GM21526 (cell line): Measurements from ENCODE around the gene C16orf74.

Source experiments
- ATAC-seq: cut with Tn5 transposase; IDR thresholded peaks from one replicate; pipeline ENCODE4 v1.9.1; 2021; ENCODE audit warnings: moderate library complexity; ENCODE audit not compliant: unreplicated experiment, low FRiP score

C16orf74 gene

DNA sequence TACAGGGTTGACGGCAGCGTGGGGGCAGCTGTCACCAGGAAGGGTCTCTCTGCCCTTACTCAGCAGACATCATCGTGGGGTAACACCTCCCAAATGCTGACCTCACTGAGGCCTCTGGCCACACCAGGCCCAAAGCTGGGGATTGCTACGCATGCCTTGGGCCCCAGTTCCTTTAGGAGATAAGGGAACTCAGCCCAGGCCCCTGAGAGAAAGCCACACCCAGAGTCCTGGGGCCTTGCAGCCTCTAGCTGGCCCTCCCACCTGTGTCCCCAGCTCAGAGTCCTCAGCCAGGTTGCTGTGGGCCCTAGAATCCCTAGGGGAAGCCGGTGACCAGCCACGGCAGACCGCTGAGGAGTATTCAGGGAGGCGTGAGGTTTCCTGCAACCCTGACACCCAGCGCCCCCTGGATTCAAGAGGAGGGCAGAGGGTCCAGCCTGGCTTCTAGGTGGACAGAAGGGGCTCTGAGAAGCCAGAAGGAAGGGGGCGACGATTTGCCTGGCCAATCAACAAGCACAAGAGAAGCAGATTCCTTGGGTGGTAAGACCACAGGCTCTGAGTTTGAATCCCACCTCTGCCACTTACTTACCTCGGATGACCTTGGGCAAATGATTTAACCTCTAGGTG is 51.8 kb downstream of the C16orf74 start:
- no peak for ATAC-seq

DNA sequence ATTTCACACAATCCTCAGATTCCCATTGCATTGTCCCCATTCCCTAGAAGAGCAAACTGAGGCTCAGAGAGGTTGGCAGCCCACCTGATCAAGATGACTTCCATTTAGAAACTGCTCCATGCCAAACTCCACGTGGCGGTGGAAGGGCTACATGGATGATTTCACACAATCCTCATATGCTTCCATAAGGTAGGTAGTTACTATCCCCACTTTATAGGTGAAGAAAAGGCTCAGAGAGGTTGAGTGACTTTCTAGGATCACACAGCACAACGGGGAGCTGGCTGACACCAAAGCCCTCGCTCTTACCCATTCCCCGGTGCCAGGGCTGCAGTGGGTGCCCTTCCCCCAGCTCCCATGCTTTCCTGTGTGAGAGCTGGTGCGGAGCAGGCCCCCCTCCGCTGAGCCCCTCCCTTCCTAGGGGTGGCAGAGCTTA is 52.4 kb downstream of the C16orf74 start:
- ATAC-seq: no peak

DNA sequence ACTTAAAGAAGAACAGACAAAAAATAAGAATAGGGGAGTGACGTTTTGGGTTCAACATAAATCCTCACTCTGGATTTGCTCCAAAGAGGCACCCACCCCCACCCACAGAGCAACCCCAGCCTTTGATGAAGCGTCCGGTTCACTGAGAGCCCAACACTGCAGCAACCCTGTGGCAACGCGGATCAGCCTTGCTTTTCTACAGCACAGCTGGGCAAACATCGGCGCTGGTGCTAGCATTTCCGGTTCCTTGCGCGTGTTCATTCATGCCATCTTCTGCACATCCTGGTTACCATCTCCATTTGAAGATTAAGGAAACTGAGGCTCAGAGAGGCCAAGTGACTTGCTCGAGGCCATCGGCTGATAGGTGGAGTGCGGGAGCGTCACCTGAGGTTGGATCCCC is 53.5 kb downstream of the C16orf74 start:
- no peak for ATAC-seq

DNA sequence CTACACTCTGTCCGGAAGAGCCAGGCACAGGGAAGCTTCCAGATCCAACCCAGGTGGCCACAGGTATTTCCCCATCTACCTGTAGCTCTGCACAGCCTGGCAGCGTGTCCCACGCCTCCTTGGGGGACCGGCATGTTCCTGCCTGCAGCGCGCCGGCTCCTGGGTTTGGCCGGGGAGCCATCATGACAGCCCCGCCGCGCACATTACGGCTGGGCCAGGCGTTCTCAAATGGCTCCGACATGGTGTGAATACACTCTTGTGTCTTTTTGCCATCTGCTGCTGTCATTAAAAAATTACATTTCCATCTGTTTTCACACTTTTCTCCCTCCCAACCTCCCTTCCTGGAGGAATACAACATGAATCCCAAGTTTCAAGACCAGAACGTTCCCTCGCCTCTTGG is 54.1 kb downstream of the C16orf74 start:
- ATAC-seq: no peak

DNA sequence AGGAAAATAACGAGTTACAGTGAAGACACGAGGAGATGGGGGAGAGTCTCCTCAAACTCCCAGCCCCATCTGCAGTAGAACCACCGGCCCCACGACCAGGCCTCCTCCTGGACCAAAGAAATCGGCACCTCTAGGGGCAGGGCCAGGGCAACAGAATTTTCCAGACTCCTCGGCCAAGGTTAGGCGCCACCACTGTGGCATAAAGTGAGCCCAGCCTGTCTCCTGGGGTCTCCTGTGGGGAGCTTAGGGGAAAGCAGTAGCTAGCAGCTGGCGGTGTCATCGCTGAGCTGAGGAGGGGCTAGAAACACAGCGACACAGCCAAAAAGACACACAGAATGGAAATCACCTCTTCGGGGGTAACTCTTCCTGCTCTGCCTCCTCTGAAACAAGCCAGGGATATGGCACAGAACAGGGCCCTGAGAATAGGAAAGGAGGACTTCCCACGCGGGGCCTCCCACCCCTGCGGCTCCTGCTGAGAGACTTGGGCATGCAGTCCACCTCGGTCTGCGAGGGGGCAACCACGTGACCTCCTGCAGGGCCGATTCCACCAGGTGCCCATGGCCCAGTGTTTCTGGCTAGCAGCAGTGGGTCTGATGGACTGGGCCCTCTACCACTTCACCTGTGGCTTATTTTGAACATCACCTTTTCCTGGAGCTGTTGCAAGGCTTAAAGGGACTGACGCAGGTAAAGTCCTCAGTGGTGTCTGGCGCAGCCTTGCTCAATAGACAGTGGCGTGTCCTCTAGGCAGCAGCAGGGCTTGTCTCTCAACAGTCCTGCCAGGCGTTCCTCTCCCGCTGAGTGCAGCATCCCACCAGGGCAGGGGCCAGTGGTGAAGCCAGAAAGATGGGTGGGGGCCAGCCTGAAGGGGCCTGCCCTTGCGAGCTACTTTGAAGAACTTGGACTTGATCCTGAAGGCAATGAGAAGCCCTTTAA is 55.4 kb downstream of the C16orf74 start:
- no peak for ATAC-seq

DNA sequence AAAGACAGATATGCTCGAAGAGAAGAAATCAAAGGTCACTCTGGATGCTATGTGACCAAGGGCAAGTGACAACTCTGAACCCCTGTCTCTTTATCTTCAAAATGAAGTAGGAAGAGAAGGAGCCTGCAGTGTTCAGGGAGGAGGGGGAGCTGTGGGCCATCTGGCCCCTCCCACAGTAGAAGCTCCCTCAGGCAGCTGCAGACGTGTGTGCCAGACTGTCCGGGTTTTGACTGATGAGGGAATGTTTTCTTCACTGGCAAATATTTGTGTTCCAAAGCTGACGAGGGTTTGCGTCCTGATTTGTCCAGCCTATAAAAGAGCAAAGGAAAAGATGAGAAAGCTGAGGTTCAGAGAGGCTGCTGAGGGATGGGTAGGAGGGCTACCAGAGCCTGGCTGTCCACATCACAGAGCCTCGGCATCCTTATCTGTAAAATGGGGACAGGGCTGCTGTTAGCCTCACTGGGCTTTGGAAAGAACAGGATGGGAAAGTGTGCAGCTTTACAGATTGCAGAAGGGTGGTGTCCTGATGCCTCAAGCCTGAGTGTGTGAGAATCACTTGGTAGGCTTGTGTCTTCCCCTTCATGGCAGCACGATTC is 60.3 kb downstream of the C16orf74 start:
- no peak for ATAC-seq

DNA sequence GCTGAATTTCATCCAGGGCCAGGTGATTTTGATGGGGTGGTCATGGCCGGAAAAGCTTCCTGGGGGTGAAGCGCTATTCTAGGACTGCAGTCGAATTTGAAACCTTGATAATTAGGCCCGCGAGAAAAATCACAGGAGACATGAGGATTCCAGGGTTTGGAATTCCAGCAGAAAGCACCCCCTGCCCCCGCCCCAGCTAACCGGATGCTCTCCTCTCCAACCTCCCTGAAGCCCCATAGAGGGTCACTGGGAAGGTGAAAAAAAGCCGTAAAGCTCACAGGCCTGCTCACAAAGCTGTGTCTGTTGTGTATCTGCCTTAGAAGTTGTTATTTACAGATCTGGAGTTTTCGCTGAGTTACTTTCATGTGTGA is 61.0 kb downstream of the C16orf74 start:
- ATAC-seq: no peak

DNA sequence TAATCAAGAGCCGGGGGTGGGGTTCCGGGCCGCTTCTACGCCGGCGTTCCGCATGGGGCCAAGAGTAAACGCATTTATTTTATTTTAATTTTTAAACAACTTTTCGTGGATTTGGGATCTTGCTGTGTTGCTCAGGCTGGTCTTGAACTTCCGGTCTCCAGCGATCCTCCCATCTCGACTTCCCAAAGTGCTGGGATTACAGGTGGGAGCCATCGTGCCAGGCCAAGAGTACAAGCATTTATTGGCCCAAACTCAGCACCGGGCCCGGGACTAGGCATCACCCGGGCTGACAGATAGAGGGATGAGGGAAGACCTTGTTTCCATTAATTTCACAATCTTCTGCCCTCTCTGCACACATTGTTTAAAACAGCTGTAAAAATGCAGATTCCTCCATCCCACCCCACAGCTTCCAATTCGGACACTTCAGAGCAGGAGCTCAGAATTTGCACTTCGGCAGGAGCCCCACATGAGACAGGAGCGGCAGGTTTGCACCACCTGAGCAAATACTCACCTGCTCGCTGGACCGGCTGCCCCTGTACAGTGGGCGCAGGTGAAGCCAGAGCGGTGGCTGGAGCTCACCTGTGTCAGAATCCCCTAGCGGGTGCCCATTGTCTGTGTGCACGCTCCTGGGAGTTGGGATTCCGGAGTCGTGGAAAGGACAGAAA is 61.5 kb downstream of the C16orf74 start:
- ATAC-seq: no peak

DNA sequence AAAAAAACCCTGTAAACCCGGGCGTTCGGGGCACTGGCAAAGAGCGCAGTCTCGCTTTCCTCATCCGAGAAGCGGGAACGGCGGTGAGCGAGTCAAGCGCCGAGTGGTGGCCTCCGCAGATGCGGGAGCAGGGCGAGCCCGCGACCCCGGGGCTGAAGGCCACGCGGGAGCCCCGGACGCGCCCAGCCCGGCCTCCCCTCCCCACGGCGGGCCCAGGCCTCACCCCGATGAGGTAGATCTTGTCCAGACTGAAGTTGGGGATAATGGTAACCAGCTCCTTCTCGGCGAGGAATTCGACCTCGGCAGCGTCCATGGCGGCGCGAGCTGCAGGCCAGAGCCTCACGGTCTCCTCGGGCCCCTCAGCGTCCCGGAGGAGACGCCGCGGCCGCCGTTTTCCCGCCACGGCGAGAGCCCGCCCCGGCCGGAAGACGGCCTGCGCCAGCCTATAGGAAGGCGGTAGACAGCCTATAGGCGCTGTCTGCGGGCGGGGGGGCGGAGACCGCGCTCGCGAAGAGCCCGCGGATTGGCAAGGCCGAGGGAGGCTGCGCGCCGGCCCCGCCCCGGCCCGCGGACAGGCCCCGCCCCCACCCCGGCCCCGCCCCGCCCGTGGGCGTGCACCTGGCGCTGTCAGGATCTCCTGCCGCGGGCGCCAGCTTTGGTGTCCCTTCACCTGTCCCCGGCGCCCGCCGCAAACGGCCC is 62.2 kb downstream of the C16orf74 start, which contains the start of gene GINS2:
TSS of gene GINS2 (minus strand) at position 369 of the 699 bp plus-strand sequence. CDS start at position 313, 56 bp downstream.
- peak; percentile 88 for ATAC-seq

DNA sequence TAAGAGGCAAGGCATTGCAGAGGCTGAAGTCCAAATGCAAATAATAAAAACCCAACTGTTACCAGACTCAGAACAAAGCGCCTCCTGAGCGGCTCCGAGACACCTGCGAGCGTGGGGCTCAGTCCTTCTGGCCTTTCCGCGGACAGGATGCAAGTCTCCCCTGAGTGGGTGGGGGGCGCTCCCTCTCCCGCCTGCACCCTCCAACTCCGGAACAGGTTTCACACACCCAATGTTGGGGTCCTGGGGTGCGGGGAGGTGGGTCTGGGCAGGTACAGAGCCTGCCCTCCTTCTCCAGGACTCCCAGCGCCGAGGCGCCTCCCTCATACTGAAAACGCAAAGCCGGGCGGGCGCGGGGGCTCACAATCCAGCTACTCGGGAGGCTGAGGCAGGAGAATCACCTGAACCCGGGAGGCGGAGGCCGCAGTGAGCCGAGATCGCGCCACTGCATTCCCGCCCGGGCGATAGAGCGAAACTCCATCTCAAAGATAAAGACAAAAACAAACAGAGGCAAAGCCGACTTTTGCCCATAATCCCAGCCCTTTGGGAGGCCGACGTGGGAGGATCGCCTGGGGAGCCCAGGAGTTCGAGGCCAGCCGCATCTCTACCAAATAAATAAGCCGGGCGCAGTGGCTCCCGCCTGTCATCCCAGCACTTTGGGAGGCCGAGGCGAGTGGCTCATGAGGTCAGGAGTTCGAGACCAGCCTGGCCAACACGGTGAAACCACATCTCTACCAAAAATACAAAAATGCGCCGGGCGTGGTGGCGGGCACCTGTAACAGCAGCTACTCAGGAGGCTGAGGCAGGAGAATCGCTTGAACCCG is 63.0 kb downstream of the C16orf74 start:
- no peak for ATAC-seq

DNA sequence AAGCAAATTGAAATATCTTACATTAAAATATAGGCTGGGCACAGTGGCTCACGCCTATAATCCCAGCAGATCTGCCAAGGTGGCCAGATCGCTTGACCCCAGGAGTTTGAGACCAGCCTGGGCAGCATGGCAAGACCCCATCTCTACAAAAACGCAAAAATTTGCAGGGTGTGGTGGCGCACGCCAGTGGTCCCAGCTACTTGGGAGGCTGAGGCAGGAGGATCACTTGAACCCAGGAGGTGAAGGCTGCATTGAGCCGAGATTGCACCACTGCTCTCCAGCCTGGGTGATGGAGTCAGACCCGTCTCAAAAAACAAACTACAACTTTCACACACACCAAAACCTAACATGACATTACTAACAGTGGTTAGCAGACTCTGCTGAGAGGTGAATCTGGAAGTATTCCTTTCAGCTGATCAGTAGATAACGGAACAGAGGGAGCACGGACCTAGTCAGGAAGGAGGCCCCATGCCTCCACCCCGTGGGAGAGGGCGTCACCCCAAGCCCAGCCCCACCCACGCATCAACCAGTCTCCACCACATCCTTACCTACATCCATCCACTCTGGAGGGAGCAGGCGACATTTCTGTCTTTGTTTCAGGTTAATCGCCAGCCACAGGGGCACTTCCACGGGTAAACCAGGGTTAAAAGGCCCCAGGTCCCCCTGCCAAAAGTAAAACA is 63.8 kb downstream of the C16orf74 start:
- ATAC-seq: no peak

DNA sequence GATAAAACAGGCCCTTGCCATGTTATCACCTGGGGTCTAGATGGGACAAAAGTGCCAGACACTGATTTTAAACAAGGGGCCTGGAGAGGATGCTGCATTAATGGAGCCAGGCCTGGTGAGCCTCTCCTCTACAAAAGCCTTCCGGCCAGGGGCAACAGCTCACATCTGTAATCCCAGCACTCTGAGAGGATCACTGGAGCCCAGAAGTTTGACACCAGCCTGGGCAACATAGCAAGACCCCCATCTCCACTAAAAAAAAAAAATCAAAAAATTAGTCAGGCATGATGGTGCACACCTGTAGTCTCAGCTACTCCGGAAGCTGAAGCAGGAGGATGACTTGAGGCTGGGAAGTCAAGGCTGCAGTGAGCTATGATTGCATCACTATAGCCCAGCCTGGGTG is 65.6 kb downstream of the C16orf74 start:
- ATAC-seq: no peak

DNA sequence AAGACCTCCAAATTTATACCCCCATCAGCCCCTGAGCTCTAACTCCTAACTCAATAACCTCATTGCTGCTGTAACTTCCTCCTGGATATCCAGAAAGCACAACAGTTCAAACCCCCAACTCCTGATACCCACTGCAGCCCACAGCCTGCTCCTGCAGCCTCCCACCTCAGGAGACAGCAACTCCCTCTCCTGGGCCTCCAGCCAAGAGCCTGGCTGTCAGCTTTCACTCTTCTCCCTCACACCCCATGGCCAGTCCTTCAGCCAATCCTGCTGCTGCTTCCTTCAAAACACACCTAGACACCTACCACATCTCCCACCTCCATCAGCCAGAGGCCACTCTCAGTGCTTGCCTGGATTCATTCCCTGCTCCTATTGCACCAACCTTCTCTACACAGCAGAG is 67.5 kb downstream of the C16orf74 start:
- no peak for ATAC-seq

DNA sequence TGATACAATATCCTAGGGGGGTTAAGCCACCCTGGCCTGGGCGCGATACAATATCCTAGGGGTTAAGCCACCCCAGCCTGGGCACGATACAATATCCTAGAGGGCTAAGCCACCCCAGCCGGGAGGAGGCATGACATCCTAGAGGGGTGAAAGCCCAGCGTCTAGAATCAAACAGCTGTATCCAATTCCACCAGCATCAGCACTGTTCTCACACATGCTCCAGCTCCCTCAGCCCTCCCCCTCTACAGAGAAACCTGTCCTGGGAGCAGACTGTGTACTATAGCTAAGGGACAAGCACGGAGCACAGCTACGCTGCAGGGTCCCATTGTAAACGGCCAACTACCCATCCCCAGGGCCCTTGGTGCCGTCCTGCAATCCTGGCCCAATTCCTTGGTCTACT is 68.4 kb downstream of the C16orf74 start:
- ATAC-seq: no peak

DNA sequence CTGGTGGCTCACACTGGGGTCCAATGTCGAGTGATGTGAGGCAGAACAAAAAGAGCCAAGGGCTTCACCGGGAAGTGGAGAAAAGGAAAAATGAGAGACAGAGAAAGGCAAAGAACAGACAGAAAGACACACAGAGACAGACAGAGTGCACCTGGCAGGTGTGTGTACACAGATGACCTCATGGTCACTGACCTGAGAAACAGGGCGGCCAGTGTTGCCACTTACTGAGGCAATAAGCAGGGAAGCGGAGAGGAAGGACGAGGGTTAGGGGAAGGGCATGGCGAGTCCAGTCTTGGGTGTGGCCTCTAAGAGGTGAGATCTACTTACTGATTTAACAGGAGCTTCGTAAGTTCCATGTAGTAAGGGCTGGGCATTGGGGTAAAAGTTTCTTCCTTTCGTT is 69.6 kb downstream of the C16orf74 start:
- ATAC-seq: no peak

DNA sequence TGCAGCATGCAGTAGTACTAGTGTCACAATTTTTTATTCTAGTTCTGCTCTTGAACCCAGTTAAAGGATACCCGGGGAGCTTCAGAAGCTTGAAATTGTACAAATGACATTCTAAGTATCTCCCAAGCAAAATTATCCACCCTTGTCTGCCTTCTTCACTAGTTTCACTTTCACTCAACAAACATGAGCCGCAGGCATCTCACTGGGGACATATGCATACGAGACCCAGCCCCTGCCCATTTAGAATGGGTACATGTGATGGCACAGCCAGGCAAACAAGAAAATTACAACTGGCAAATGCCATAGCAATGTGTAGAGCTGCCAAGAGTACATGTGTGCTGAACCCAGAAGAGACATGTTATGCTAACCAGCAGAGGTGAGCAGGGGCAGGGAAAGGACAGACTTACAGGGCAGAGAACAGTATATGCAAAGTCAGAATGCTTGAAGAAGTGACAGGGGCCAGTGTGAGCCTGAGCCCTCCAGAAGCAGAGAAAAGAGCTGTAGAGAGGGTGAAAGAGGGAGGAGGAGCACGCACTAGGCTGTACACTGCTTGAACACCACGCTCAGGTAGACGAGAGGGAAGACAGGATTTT is 70.4 kb downstream of the C16orf74 start:
- ATAC-seq: no peak

DNA sequence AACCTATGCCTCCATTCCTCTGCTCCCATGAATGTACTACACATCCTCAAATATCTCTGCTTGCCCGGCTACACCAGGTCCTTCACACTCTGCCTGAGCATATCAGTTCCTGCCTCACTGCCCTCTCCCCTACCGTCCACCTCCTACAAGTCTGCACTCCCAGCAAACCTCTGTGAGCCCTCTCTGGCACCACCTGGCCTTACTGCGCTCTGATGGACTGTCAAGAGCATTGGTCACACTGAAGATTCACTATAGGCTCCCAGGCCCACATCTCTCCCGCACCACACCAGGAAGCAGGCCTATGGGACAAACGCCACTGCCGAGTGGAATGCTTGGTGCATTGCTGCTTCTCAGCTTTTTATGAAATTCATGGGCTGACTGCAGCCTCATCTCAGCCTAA is 71.0 kb downstream of the C16orf74 start:
- no peak for ATAC-seq

DNA sequence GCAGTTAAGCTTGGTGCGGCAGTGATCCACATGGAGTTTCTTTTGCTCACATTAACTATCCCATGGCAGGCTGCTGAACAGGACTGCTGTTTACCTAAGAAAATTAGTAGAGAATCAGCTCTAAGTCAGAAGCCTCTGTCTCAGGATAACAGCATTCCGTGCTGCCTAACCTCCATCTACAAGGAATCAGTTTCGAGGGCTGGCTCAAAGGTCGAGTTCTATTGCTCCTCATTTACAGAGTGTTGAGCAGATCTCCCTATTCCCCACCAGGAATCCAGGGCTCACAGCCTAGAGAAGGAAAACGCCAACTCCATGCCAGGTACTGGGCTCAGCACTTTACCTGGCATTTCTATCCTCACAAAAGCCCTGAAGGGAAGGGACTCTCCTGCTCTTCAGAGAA is 72.1 kb downstream of the C16orf74 start:
- ATAC-seq: no peak

DNA sequence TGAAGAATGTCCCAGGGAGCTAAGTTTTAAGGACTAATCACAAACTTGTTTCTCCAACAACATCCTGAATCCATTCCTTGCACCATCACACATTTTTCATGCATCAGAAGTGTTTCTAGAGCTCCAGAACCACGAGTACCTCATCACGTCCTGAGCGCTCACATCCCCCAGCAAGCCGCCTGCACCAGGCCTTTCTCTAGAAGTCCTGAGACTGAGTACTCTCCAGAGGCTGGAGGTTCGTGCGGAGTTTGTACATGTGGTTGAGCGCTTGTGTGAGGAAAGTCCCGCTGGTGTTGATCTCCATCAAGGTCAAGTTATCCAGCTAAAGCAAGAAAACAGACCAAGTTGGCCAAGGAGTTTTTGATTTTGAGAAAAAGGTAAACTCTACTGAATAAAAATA is 72.9 kb downstream of the C16orf74 start:
- no peak for ATAC-seq
